ENCODE measurements around the gene C2CD4D. TPM values are rescaled to one million over a fixed set of nuclear protein-coding genes. Genes with fewer than 3 reads are reported as not detected.

Gene C2CD4D
- total and polyA plus RNA-seq, 2 donors (not counting 1 experiment from before 2014, with no cell fraction given): 0.07 TPM; not detected in 1

GRCh38 chr1:151849871-151850270 lies 10.3 kb upstream of the C2CD4D start:
- DNase-seq (no peak), ATAC-seq (ENCODE audit: low read depth) (no peak)
- TF ChIP-seq EZH2 (IDR thresholded peaks at IDR 0.05; ENCODE audit: borderline replicate concordance, insufficient read depth, low read depth, low read length, poor library complexity, severe bottlenecking): no peak
- TF ChIP-seq CTCF (IDR thresholded peaks at IDR 0.05): no peak
- H3K9ac ChIP-seq (ENCODE audit: low read length): no peak overlapping the region
- ChIA-PET POLR2A (no interaction called here), CTCF (no interaction called here)
- H4K20me1 ChIP-seq (ENCODE audit: control insufficient read depth, insufficient read depth, low read length, poor library complexity, severe bottlenecking): no peaks in the 10 kb centered on the region
- Mint-ChIP-seq H3K4me1 (peaks cover 2% of the 10 kb centered on the region), H3K9me3 (ENCODE audit: insufficient read depth) (no peaks in the 10 kb centered on the region), H3K4me3 (no peak overlapping the region), H3K27ac (no peak overlapping the region), H3K27me3 (peaks cover 12% of the 10 kb centered on the region)
- no peak overlapping the region for H3K27ac ChIP-seq (ENCODE audit: low read length in 2 of 2)
- H3K79me2 ChIP-seq (ENCODE audit: control insufficient read depth, insufficient read depth, low read length): no peaks in the 10 kb centered on the region
- H3K4me1 ChIP-seq (ENCODE audit: control insufficient read depth in 2 of 2, insufficient read depth in 2 of 2, low read length in 2 of 2): no peaks in the 10 kb centered on the region
- no peak overlapping the region for H2AFZ ChIP-seq (ENCODE audit: insufficient read depth, low read depth, low read length, poor library complexity, severe bottlenecking)
- no peak overlapping the region for H3K4me2 ChIP-seq (replicated peaks; ENCODE audit: low read depth, low read length, poor library complexity, severe bottlenecking)
- no peak overlapping the region for H3K4me3 ChIP-seq (ENCODE audit: control extremely low read depth in 1 of 5, extremely low read depth in 1 of 5, insufficient read depth in 1 of 5, low read depth in 2 of 5, low read length in 4 of 5)
- H3K9me3 ChIP-seq (ENCODE audit: control extremely low read depth in 1 of 3, control insufficient read depth in 2 of 3, insufficient read depth in 1 of 3, low read length in 2 of 3): no peaks in the 10 kb centered on the region
- H3K36me3 ChIP-seq (replicated peaks in 1 of 2; ENCODE audit: control extremely low read depth in 1 of 2, control insufficient read depth in 1 of 2, extremely low read depth in 1 of 2, insufficient read depth in 2 of 2, low read length in 1 of 2): no peaks in the 10 kb centered on the region
- peaks cover 0 to 9% (median 0%) of the 10 kb centered on the region in 4 experiments for H3K27me3 ChIP-seq (replicated peaks in 1 of 4; ENCODE audit: control extremely low read depth in 1 of 4, control insufficient read depth in 3 of 4, insufficient read depth in 4 of 4, low read length in 3 of 4)
- intact Hi-C loops (cut with micrococcal nuclease): no loop called here

- H3K4me3 Mint-ChIP-seq: no peak overlapping the region
- Histone ChIP-seq H3K9me3 (ENCODE audit: control extremely low read depth in 1 of 3, control insufficient read depth in 2 of 3, insufficient read depth in 1 of 3, low read length in 2 of 3) (no peaks in the 10 kb centered on the region), H3K4me1 (ENCODE audit: control insufficient read depth in 2 of 2, insufficient read depth in 2 of 2, low read length in 2 of 2) (peaks cover 0 to 1% of the 10 kb centered on the region in 2 donors), H3K79me2 (ENCODE audit: control insufficient read depth, insufficient read depth, low read length) (no peaks in the 10 kb centered on the region), H3K4me2 (replicated peaks; ENCODE audit: low read depth, low read length, poor library complexity, severe bottlenecking) (no peak overlapping the region), H3K9ac (ENCODE audit: low read length) (no peak overlapping the region), H2AFZ (ENCODE audit: insufficient read depth, low read depth, low read length, poor library complexity, severe bottlenecking) (no peak overlapping the region), H3K27me3 (replicated peaks in 1 of 4; ENCODE audit: control extremely low read depth in 1 of 4, control insufficient read depth in 3 of 4, insufficient read depth in 4 of 4, low read length in 3 of 4) (peaks cover 0 to 9% (median 0%) of the 10 kb centered on the region in 4 experiments), H3K4me3 (ENCODE audit: control extremely low read depth in 1 of 5, extremely low read depth in 1 of 5, insufficient read depth in 1 of 5, low read depth in 2 of 5, low read length in 4 of 5) (no peak overlapping the region), H4K20me1 (ENCODE audit: control insufficient read depth, insufficient read depth, low read length, poor library complexity, severe bottlenecking) (no peaks in the 10 kb centered on the region), H3K27ac (ENCODE audit: low read length in 2 of 2) (no peak overlapping the region), H3K36me3 (replicated peaks in 1 of 2; ENCODE audit: control extremely low read depth in 1 of 2, control insufficient read depth in 1 of 2, extremely low read depth in 1 of 2, insufficient read depth in 2 of 2, low read length in 1 of 2) (no peaks in the 10 kb centered on the region)
- TF ChIP-seq EZH2 (IDR thresholded peaks at IDR 0.05; ENCODE audit: borderline replicate concordance, insufficient read depth, low read depth, low read length, poor library complexity, severe bottlenecking) (no peak), CTCF (IDR thresholded peaks at IDR 0.05) (no peak)
- ChIA-PET POLR2A (no interaction called here), CTCF (interaction anchor here (0.6 kb wide), 1 partner anchor 37 kb away, joined by 3 read pairs; no protein-coding TSS in a partner anchor)
- no peaks in the 10 kb centered on the region for H3K9me3 Mint-ChIP-seq (ENCODE audit: insufficient read depth)
- H3K27me3 Mint-ChIP-seq: peaks cover 12% of the 10 kb centered on the region
- DNase-seq (no peak), ATAC-seq (ENCODE audit: low read depth) (no peak)
- no peak overlapping the region for H3K27ac Mint-ChIP-seq
- peaks cover 8% of the 10 kb centered on the region for H3K4me1 Mint-ChIP-seq
- intact Hi-C loops (cut with micrococcal nuclease): no loop called here
- WGBS (ENCODE audit: insufficient coverage): 81% methylated on average over 2 of the region's 3 CpGs
Measured at GRCh38 chr1:151849126-151849525, 9.5 kb upstream of the C2CD4D start.
